Fibroblast of lung (primary cell): ENCODE data around the gene CCT5.

Experiments
- CTCF ChIP-seq, 2 donors: IDR thresholded peaks in 1 of 2; conservative IDR thresholded peaks in 1 of 2; 1 replicate in 1 of 2; 2 replicates in 1 of 2; pipeline ENCODE4 v1.5.1; 2011 to 2012; ENCODE audit warnings: low read length in 2 of 2, control low read depth in 1 of 2, inconsistent platforms in 1 of 2, low read depth in 1 of 2, mild to moderate bottlenecking in 1 of 2
- EZH2 ChIP-seq: IDR thresholded peaks from 2 replicates; pipeline ENCODE4 v1.5.1; 2012; ENCODE audit warnings: low read length, control low read depth, mild to moderate bottlenecking; ENCODE audit errors: missing control alignments

- TF ChIP-seq CTCF (conservative IDR thresholded peaks at IDR 0.05 in 1 of 2, IDR thresholded peaks at IDR 0.05 in 1 of 2; ENCODE audit: low read depth in 1 of 2, low read length in 2 of 2) = peak; percentile 36 to 40
- no peak for TF ChIP-seq EZH2
Measured at GRCh38 chr5:10233505-10233904, 16.6 kb upstream of the CCT5 start.
